Posterior vena cava (tissue), 2 donors: ENCODE data around the gene UNK. TPM values are rescaled to one million over a fixed set of nuclear protein-coding genes. Genes with fewer than 3 reads are reported as not detected.

Source experiments
- DNase-seq: peaks from one replicate; pipeline ENCODE4 v3.0.0-alpha.2; 2020; ENCODE audit warnings: low spot score
- intact Hi-C, 2 donors: fragments of 100-400 bp; cut with DNase I; formaldehyde crosslinking; loops; one replicate each; pipeline versions ENCODE4 v1.14.1 to v1.14.2; 2022 to 2023
- total RNA-seq, 2 donors: library from RNA; stranded (reverse); fragmentation: NEBNext Ultra II Directional; extraction: Animal tissue kit (Norgen Biotek cat#: 25700); gene quantifications; one replicate each; pipeline ENCODE4 v1.2.1, GENCODE V29; 2021
- donor health status: DM: yes; HTN: yes; CAD: no.
- donor health status: DM: yes; HTN: yes; CAD: no.

UNK gene
- total RNA-seq, 2 donors from 2014 or later, result 23.3 to 32.9 TPM

DNA sequence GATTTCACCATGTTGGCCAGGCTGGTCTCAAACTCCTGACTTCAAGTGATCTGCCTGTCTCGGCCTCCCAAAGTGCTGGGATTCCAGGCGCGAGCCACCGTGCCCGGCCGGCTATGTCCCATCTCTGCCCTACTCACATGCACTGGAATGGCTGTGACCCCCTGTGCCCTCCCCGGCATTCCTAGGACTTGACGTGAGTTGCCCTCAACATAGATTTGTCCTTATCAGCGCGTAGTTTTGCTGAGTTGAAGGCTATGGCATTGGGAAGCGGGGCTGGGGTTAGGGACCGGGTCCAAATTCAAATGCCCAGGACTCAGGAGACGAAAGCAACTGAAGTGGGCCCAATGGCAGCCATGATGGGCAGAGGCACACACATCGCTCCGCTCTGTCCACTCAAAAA, 53.8 kb downstream of the UNK start:
- intact Hi-C loops, result loop anchor here in 1 of 2 donors (5.0 to 10.0 kb wide), 2 partner anchors 46 to 84 kb away; no protein-coding TSS in a partner anchor
- no peak for DNase-seq

DNA sequence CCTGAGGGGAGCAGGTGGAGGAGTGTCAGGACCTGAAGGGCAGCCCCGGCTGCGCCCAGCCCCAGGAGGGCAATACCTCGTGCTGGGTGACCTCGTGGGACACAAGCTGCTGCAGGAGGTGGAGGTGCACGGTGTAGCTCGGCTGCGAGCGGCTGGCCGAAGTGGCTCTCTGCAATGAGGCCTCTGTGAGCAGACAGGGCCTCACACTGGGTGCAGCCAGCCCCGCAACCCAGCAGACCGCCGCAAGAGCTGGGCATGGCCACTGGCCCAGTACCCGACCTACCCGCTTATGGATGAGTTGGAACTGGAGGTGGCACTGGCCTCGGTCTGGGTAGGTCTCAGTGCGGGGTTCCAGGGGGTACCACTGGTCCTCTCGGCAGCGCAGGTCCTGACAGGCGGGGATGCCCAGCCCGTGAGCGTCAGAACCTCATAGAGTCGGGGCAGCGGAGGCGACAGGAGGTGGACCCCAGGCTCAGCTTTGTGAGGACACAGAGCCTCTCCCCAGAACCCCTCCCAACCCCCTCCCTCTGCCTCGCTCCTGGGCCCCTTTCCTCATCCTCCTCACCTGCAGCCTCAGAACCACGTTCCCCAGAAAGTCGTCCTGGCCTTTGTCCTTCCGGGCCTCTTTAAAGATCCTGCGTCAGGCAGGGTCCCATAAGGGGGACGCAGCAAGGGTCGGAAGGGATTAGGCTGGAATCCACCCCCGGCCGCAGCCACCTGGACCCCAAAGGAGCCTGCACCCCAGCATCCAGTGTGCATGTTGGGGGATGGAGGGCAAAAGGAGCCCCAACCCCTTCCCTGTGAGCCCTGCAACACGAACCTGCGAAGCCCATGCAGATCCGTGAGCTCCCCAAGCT, 55.6 kb downstream of the UNK start:
- no peak for DNase-seq
- intact Hi-C loops, result loop anchor here in 1 of 2 donors (5.0 to 10.0 kb wide), 2 partner anchors 48 to 85 kb away; no protein-coding TSS in a partner anchor

DNA sequence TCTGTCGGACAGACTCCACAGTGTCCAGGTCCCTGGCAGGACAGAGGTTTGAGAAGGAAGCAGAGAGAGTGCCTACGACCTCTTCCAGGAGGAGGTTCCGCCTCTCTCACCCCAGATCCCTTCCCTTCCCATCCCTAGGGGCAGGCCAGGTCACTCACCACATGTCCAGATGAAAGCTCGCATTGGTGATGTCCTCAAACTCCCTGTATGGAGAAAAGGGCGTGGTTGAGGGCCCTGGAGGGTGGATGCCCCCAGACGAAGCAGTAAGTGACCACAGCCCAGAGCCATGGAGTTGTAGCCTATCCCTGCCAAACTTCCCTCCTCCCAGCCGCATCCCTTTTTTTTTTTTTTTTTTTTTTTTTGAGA, 56.2 kb downstream of the UNK start:
- intact Hi-C loops, result no loop called here
- no peak for DNase-seq

DNA sequence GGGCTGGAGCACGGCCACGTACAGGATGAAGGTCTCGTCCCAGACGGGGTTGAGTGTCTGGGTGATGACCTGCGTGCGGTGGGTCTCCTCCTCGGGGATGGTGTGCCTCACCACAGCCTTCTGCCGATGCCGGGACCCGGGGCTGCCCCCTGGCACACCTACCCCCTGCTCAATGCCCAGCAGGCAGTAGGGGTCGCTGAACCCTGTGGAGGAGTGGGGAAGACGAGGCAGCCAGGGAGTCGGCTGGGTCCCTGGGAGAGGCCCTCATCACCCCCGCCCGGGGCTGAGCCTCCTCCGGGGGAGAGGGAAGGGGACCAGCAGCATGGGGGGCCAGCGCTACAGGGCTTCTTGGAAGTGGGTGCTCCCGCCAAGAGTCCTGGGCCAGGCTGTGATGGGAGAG, 57.8 kb downstream of the UNK start:
- intact Hi-C loops, result no loop called here
- no peak for DNase-seq

DNA sequence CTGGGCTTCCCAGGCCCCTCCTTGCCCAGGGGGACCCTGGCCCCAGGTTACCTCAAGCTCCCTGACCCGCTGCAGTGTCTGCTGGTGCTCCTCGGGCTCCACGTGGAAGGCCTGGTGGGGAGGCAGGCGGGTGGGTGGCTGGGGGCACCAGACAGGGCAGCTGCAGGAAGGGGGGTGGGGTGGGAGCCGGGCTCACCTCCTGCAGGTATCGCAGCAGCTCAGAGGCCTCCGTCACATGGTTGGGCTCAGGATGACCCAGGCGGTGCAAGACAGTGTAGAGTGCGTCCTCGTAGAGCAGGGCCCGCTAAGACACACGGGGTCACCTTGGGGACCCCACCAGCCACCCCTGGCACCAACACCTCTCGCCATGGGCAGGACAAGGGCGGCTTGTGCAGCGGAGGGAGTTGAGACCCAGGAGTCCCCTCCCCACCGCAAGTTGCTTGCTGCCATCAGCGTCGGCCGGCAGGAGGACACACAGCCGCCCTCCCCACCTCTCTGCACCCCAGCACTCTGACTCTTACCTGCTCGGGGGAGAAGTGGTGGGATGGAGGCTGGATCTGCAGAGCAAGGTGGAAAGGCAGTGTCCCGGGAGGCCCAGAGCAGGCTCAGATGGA, 58.5 kb downstream of the UNK start:
- intact Hi-C loops, result no loop called here
- no peak for DNase-seq

DNA sequence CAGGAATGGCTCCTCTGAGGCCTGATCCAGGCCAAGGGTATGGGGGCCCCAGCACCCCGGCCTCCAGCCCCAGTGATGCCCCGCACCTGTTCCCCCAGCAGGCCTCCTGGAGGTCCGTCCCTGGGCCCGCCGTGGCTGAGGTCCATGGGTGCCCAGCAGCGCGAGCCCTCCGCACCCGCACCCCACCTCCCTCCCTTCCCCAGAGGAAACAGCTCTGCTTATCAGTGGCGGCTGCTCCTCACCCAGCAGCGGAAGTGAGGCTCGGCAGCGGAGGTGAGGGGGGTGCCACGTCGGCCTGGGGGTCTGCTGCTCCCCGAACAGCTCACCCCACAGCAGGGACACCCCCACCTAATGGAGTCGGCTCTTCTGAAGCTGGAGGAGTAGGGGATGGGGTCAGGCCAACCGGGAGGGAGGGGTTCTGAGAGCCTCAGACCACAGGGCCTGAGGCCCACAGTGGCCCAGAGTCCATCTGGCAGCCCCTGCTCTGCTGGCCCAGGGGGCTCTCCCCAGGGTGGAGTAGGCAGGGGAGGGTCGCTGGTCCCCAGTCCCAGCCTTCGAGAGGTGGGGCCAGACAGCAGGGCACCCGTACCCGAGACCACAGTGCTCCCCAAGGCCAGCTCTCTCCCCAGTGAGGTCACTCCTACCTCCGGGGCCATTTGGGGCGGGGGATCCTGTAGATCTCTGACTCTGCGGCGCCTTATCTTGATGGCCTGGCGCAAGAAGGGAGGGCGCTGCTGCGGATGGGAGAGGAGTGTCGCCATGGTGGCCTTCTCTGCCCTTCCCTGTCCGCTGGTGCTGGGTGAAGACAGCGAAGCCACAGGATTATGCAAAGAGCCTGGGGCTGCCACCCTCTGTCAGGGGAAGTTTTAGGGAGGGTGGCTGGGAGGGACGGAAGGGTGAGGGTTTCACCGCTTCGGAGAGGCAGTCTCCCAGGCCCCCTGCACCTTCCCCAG, 59.2 kb downstream of the UNK start, which contains the start of gene UNC13D:
UNC13D (minus strand) TSS at position 828 of the 953 bp plus-strand sequence; CDS start at position 761, 67 bp downstream.
- no peak for DNase-seq
- intact Hi-C loops, result no loop called here

DNA sequence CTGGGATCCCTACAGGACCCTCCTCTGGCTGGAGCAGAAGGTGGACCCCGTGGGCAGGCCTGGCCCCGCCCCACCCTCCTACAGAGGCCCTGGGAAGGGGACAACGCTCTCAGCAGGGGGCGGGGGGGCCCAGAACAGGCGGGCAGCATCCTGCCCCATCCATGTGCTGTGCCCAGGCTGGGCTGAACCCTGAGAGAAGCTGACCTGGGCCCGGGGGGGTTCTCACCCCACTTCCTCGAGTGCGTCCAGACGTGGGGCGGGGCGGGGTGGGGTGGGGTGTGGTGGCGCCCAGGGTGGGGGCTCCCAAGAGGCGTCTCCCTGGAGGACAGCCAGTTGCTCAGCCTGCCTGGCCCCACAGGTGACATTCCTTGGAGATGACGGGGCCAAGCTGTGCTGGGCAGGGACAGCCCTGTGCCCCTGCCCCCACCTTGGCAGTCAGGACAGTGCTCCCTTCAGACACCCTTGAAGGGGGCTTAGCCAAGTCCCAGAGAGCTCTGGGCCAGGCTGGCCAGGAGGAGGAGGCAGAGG, 60.0 kb downstream of the UNK start:
- DNase-seq, result no peak
- intact Hi-C loops, result loop anchor here in 1 of 2 donors (5.0 kb wide), 1 partner anchor 38 kb away; no protein-coding TSS in a partner anchor

DNA sequence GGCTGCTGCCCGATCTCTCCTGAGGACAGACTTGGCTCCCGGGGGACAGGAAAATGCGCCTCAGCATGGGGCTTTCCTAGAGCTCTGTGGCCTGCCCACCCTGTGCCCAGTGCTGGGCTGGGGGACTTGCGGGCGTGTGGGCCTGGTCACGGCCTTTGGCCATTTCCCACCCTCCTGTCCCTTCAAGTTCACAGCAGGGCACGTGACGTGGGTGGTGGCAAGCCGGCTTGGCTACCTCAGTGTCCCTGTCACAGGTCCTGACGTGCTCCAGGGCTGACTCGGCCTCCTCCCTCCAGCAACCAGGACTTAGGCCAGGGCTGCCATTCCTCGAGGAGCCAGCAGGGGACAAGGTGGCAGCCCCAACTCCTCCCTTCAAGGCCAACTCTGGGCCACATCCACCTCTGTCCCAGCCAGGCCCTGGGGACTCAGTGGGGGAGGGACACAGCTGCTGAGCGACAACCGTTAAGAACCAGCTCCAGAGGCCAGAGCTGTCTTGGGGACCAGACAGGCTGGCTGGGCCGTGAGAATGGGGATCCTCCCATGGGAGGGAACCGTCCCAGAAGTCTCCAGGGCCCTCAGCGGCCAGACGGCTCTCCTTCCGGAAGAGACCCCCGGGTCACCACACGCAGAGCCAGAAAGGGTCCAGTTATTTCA, 60.6 kb downstream of the UNK start:
- DNase-seq, result peak; percentile 95
- intact Hi-C loops, result loop anchor here in 1 of 2 donors (5.0 kb wide), 1 partner anchor 37 kb away; no protein-coding TSS in a partner anchor

DNA sequence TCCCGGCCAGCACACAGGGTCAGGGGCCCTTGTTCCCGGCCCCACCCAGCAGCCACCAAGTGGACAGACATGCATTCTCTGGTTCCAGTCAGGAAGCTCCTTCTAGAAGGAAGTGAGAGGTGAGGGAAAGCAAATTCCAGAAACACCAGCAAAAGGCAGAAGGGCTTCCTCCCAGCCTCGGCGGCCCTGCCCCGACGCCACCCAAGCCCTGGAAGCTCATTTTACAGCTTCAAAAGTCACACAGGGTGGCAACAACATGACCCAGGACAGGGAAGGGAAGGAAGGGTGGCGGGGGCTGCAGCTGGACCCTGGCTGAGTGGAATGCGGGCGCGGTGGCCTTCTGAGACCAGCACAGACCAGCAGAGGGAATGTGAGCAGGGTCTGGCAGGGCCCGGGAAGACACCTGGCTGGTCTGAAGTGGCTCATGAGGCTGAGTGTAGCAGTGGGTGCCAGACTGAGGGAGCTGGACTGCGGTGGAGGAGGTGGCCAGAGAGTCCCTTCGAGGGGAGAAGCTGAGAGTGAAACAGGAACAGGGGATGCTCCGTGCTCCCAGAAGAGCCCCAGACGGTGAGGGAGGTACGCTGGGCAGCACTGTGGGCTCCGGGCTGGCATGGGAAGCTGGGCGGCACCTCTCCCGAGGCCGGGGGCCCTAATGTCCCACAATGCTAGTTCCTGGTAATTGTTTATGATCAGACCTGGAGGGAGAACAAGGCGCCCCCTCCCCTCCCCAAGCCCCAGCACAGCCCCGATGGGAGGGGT, 61.5 kb downstream of the UNK start:
- DNase-seq, result no peak
- intact Hi-C loops, result loop anchor here in 1 of 2 donors (5.0 kb wide), 1 partner anchor 36 kb away; no protein-coding TSS in a partner anchor

GRCh38 chr17:75846692-75847613, 62.3 kb downstream of the UNK start:
- intact Hi-C loops, result loop anchor here in 1 of 2 donors (5.0 kb wide), 1 partner anchor 35 kb away; no protein-coding TSS in a partner anchor
- no peak for DNase-seq

GRCh38 chr17:75847614-75848522, 63.3 kb downstream of the UNK start:
- no peak for DNase-seq
- intact Hi-C loops, result loop anchor here in 1 of 2 donors (5.0 kb wide), 1 partner anchor 34 kb away; no protein-coding TSS in a partner anchor

DNA sequence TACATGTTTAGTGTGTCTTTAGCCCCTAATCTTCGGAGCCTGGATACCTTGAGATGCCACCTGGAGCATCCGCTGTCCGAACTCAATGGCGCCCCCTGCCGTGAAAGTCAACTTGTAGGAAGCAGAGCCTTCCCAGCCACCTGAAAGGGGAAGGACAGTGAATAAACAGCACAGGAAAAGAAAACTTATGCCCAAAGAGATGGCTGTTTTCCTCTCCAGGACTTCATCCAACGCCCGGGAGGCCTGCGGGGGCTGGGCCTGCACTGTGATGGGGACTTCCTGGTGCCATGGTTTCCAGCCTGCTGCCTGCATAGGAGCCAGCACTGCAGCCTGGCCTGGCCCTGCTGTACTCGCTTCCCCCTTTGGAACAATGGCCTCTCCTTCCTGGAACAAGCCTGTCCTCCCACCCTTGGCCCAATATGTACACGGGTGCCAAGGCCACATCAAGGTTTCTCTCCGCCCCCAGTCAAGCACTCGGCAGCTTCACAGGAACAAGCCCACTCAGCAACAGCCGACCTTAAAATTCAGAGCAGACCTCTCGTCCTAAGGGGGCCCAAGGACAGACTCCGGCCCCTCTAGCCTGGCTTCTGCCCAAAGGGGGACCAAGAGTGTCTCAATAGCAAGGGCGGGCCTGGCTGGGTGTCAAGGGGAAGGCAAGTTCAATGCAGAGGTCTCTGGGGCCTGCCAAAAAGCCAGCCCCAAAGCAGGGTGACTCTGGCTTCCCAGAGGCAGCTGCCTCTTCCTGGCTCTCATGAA, 64.1 kb downstream of the UNK start:
- no peak for DNase-seq

DNA sequence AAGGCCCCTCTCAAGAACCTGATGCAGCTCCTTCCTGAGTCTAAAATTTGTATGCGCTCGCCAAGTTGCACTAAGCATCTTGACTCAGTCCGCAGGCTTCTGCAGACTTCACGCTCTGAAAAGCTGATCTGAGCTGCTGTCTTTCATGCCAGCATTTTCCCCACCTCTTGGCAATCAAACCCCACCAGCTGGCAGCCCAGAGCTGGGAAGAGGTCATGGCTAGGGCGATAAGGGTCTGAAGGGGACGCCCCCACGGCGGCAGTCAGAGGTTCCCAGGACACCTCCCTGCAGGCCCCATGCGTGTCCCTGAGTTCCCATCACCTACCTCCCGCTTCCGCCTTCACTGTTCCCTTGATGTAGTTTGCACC, 64.7 kb downstream of the UNK start:
- intact Hi-C loops, result loop anchor here in 1 of 2 donors (5.0 kb wide), 1 partner anchor 33 kb away; no protein-coding TSS in a partner anchor
- no peak for DNase-seq

More for the DNA sequence above, 64.1 kb downstream of the UNK start:
- intact Hi-C loops, result loop anchor here in 1 of 2 donors (5.0 kb wide), 1 partner anchor 34 kb away; no protein-coding TSS in a partner anchor

DNA sequence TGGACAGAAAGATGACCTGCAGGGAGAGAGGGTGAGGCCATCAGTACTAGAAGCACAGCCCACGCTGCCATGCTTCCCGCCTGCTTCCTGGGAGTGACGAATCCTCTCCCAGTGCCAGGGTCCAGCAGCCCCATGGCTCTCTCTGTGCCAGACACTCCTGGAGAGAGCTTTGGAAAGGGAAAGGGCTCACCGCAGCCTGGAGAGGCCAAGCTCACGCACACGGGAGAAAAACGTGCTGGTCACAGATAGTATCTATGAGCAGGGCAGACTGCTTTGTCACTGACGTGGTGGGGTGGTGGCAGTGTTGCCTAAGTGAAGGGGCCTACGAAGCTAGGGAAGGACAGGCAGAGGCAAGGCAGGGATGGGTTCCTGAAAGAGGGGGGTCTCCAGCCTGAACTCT, 65.1 kb downstream of the UNK start:
- DNase-seq, result no peak
- intact Hi-C loops, result loop anchor here in 1 of 2 donors (5.0 kb wide), 1 partner anchor 33 kb away; no protein-coding TSS in a partner anchor
